ENCODE data around the gene PCDHGB2. TPM values are rescaled to one million over a fixed set of nuclear protein-coding genes. Genes with fewer than 3 reads are reported as not detected.
"Not testable (repeated sequence)": the region's sequence is repeated elsewhere in the genome, so short reads cannot be mapped to it uniquely, and the experiment has no call there.

The PCDHGB2 gene
- total RNA-seq, 1 donor from 2014 or later, result 8.3 TPM

DNA sequence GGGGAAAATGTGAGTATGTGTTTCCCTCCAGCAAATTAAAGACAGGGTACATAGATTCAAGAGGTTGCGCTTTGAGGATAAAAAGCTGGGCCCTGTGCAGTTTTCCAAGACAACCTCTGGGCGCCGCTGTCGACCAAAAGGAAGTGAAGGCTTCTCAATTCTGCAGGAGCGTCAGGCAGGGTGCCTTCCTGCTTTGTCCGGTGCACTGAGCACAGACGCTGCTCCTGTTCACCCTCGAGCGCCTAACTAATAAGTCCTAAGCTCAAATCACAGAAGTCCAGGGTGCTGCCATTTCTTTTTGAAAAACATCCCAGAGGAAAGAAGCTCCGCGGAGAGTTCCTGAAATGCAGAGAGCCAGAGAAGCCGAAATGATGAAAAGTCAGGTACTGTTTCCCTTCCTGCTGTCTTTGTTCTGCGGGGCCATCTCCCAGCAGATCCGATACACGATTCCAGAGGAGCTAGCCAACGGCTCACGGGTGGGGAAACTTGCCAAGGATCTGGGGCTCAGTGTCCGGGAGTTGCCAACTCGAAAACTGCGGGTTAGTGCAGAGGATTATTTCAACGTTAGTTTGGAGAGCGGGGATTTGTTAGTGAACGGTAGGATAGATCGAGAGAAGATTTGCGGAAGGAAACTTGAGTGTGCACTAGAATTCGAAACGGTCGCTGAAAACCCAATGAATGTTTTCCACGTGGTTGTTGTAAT lies 9.7 kb upstream of the PCDHGB2 start, which contains the start of gene PCDHGB1:
Gene PCDHGB1 (plus strand): TSS at position 183 of the 703 bp plus-strand sequence. CDS start 162 bp downstream, at position 345.
- DNase-seq, result no peak

DNA sequence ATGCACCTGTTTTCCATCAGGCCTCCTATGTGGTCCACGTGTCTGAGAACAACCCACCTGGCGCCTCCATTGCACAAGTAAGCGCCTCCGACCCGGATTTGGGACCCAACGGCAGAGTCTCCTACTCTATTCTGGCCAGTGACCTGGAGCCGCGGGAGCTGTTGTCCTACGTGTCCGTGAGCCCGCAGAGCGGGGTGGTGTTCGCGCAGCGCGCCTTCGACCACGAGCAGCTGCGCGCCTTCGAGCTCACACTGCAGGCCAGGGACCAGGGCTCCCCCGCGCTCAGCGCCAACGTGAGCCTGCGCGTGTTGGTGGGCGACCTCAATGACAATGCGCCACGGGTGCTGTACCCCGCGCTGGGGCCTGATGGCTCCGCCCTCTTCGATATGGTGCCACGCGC lies 8.2 kb upstream of the PCDHGB2 start:
- DNase-seq, result no peak

DNA sequence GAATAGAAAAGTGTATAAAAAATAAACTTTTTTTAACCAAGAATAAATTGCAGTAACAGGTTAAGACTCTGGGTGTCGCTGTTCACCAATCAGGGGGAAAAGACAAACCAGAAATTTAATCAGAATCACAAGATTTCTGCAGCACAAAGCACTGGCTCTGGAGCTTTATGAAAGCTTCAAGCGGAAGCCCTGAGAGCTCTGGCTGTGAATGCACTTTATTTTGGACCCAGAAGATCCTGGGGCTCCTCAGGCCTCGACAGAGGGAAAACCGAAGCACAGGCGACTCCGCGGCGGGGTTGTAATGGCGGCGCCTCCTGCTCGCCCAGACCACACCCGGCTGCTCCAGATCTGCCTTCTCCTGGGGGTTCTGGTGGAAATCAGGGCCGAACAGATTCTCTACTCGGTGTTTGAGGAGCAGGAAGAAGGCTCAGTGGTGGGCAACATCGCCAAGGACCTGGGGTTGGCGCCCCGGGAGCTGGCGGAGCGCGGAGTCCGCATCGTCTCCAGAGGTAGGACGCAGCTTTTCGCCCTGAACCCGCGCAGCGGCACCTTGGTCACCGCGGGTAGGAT lies 4.8 kb upstream of the PCDHGB2 start, which contains the start of gene PCDHGA4:
Gene PCDHGA4 (plus strand): TSS at position 122 of the 570 bp plus-strand sequence. CDS start 87 bp downstream, at position 209.
- DNase-seq, result no peak

DNA sequence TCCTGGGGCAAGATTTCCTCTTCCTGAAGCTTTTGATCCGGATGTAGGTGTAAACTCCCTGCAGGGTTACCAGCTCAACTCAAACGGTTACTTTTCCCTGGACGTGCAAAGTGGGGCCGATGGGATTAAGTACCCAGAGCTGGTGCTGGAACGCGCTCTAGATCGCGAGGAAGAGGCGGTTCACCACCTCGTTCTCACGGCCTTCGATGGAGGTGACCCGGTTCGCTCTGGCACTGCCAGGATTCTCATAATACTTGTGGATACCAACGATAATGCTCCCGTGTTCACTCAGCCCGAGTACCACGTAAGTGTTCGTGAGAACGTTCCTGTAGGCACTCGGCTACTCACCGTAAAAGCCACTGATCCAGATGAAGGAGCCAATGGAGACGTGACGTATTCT lies 4.2 kb upstream of the PCDHGB2 start:
- no peak for DNase-seq

- DNase-seq, result no peak
These were observed 3.7 kb upstream of the PCDHGB2 start for GRCh38 chr5:141356133-141356532.

DNA sequence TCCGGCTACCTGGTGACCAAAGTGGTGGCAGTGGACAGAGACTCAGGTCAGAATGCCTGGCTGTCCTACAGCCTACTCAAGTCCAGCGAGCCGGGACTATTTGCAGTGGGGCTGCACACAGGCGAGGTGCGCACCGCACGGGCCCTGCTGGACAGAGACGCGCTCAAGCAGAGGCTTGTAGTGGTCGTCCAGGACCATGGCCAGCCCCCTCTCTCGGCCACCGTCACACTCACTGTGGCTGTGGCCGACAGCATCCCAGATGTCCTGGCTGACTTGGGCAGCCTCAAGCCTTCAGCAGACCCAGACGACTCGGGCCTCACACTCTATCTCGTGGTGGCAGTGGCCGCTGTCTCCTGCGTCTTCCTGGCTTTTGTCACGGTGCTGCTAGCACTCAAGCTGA lies 2.8 kb upstream of the PCDHGB2 start:
- no peak for DNase-seq

DNA sequence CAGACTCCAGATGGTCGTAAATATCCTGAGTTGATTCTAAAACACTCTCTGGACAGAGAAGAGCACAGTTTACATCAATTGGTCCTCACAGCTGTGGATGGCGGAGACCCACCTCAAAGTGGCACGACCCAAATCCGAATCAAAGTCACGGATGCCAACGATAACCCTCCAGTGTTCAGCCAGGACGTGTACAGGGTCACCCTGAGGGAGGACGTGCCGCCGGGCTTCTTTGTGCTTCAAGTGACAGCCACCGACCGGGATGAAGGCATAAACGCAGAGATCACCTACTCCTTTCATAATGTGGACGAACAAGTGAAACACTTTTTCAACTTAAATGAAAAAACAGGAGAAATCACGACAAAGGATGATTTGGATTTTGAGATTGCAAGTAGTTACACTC lies 891 bp downstream of the PCDHGB2 start:
- DNase-seq, result no peak

GRCh38 chr5:141362719-141363118 lies 2.9 kb downstream of the PCDHGB2 start:
- no peak for DNase-seq

DNA sequence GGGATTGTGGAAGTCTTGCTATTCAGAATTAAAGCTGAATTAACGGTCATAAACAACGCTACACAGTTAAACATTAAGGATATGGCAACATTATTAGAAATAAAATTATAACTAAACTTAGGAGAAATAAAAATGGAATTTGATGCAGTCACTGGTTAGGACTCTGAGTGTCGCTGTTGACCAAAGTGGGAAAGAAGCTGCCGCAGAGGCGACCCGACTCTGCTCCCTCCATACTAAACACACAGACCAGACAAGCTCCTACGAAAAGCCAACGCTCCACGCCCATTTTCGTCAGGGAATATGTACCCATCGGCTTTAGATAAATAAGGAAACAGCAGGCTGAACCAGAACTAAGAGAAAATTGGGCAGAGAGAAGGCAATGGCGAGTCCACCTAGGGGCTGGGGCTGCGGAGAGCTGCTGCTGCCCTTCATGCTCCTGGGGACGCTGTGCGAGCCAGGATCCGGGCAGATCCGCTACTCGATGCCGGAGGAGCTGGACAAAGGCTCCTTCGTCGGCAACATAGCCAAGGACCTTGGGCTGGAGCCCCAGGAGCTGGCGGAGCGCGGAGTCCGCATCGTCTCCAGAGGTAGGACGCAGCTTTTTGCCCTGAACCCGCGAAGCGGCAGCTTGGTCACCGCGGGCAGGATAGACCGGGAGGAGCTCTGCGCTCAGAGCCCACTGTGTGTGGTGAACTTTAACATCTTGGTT lies 4.3 kb downstream of the PCDHGB2 start, which contains the start of gene PCDHGA5:
Gene PCDHGA5 (plus strand): TSS at position 211 of the 709 bp plus-strand sequence. CDS start 169 bp downstream, at position 380.
- DNase-seq, result no peak

- no peak for DNase-seq
These were observed 6.5 kb downstream of the PCDHGB2 start for GRCh38 chr5:141366016-141366896.

- no peak for DNase-seq
These were observed 10.4 kb downstream of the PCDHGB2 start, which contains the start of gene PCDHGB3 for GRCh38 chr5:141369994-141370848. Gene PCDHGB3, plus strand, starts transcription at chr5:141370242. Its CDS starts 153 bp downstream, at chr5:141370395.

DNA sequence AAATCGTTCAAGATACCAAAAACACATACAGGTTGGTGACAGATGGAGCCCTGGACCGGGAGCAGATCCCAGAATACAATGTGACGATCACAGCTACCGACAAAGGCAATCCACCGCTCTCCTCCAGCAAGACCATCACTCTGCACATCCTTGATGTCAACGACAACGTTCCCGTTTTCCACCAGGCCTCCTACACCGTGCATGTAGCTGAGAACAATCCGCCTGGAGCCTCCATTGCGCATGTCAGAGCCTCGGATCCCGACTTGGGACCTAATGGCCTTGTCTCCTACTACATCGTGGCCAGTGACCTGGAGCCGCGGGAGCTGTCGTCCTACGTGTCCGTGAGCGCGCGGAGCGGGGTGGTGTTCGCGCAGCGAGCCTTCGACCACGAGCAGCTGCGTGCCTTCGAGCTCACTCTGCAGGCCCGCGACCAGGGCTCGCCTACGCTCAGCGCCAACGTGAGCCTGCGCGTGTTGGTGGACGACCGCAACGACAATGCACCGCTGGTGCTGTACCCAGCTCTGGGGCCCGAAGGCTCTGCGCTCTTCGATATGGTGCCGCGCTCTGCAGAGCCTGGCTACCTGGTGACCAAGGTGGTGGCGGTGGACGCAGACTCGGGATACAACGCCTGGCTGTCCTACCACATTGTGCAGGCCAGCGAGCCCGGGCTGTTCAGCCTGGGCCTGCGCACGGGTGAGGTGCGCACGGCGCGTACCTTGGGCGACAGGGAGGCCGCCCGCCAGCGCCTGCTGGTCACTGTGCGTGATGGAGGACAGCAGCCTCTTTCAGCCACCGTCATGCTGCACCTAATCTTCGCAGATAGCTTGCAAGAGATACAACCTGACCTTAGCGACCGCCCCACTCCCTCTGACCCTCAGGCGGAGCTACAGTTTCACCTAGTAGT lies 12.0 kb downstream of the PCDHGB2 start:
- DNase-seq, result no peak

GRCh38 chr5:141373673-141374317 lies 14.0 kb downstream of the PCDHGB2 start, which contains the start of gene PCDHGA6:
Gene PCDHGA6, plus strand, starts transcription at chr5:141373891. Its CDS starts 193 bp downstream, at chr5:141374084.
- no peak for DNase-seq

DNA sequence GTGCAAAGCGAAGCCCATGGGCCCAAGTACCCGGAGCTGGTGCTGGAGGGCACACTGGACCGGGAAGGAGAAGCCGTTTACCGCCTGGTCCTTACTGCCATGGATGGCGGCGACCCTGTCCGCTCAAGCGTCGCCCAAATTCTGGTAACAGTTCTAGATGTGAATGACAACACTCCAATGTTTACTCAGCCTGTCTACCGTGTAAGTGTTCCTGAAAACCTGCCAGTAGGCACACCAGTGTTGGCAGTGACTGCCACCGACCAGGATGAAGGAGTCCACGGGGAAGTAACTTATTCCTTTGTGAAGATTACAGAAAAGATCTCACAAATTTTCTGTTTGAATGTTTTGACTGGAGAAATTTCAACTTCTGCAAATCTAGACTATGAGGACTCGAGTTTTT lies 14.8 kb downstream of the PCDHGB2 start:
- no peak for DNase-seq

DNA sequence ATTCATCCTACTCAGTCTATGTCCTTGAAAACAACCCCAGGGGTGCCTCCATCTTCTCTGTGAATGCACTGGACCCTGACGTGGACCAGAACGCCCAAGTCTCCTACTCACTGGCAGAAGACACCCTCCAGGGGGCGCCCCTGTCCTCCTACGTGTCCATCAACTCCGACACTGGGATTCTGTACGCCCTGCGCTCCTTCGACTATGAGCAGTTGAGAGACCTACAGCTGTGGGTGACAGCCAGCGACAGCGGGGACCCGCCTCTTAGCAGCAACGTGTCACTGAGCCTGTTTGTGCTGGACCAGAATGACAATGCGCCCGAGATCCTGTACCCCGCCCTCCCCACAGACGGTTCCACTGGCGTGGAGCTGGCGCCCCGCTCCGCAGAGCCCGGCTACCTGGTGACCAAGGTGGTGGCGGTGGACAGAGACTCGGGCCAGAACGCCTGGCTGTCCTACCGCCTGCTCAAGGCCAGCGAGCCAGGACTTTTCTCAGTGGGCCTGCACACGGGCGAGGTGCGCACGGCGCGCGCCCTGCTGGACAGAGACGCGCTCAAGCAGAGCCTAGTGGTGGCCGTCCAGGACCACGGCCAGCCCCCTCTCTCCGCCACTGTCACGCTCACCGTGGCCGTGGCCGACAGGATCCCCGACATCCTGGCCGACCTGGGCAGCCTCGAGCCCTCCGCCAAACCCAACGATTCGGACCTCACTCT lies 15.8 kb downstream of the PCDHGB2 start:
- not testable (repeated sequence) for DNase-seq

GRCh38 chr5:141382469-141383294 lies 22.9 kb downstream of the PCDHGB2 start, which contains the start of gene PCDHGA7:
Gene PCDHGA7, plus strand, starts transcription at chr5:141382742. Its CDS starts 158 bp downstream, at chr5:141382900.
- DNase-seq, result no peak

DNA sequence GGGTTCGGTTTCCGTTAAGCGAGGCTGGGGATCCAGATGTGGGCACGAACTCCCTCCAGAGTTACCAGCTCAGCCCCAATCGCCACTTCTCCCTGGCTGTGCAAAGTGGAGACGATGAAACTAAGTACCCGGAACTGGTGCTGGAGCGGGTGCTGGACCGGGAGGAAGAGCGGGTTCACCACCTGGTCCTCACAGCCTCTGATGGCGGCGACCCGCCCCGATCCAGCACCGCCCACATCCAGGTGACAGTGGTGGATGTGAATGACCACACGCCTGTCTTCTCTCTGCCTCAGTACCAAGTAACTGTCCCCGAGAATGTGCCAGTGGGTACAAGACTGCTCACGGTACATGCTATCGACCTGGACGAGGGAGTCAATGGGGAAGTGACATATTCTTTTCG lies 23.6 kb downstream of the PCDHGB2 start:
- no peak for DNase-seq

Data from occipital lobe (tissue), 2 donors.